NAMALWA (cell line): ENCODE measurements around the gene SSPN.
A peak's percentile ranks its signal among the peaks of the same experiment; 100 is the strongest.

Source experiments
- DNase-seq: peaks from one replicate; pipeline ENCODE4 v3.0.0-alpha.2; 2015; ENCODE audit warnings: low spot score

SSPN gene

GRCh38 chr12:26195250-26195640 is at the start of gene SSPN:
Gene SSPN (plus strand): TSS chr12:26195573. CDS start chr12:26195673, 100 bp downstream.
- no peak for DNase-seq

- DNase-seq = no peak
Measured at GRCh38 chr12:26148291-26148690, 47.1 kb upstream of the SSPN start.

GRCh38 chr12:26149968-26150500 is 45.3 kb upstream of the SSPN start:
- DNase-seq = no peak

- no peak for DNase-seq
Measured at GRCh38 chr12:26150736-26151450, 44.5 kb upstream of the SSPN start.

GRCh38 chr12:26152507-26153102 is 42.8 kb upstream of the SSPN start:
- DNase-seq = no peak

- DNase-seq = no peak
Measured at GRCh38 chr12:26153421-26154154, 41.8 kb upstream of the SSPN start.

GRCh38 chr12:26156201-26156871 is 39.0 kb upstream of the SSPN start:
- peak; percentile 97 for DNase-seq

- DNase-seq = no peak
Measured at GRCh38 chr12:26157001-26157400, 38.4 kb upstream of the SSPN start.

- peak; percentile 74 for DNase-seq
Measured at GRCh38 chr12:26158078-26158764, 37.2 kb upstream of the SSPN start.

- no peak for DNase-seq
Measured at GRCh38 chr12:26162174-26162573, 33.2 kb upstream of the SSPN start.

GRCh38 chr12:26162905-26163304 is 32.5 kb upstream of the SSPN start:
- no peak for DNase-seq

- DNase-seq = no peak
Measured at GRCh38 chr12:26164118-26164517, 31.3 kb upstream of the SSPN start.

GRCh38 chr12:26172013-26172412 is 23.4 kb upstream of the SSPN start:
- no peak for DNase-seq

- no peak for DNase-seq
Measured at GRCh38 chr12:26172539-26172938, 22.8 kb upstream of the SSPN start.

GRCh38 chr12:26172946-26173552 is 22.3 kb upstream of the SSPN start:
- DNase-seq = no peak

- DNase-seq = no peak
Measured at GRCh38 chr12:26176725-26177124, 18.6 kb upstream of the SSPN start.

GRCh38 chr12:26177283-26177682 is 18.1 kb upstream of the SSPN start:
- DNase-seq = no peak

- no peak for DNase-seq
Measured at GRCh38 chr12:26179826-26180225, 15.5 kb upstream of the SSPN start.

- DNase-seq = no peak
Measured at GRCh38 chr12:26182377-26182776, 13.0 kb upstream of the SSPN start.

- no peak for DNase-seq
Measured at GRCh38 chr12:26185532-26186320, 9.6 kb upstream of the SSPN start.
